Endothelial cell of umbilical vein (primary cell): ENCODE measurements around the gene CACNA1C. TPM values are rescaled to one million over a fixed set of nuclear protein-coding genes. Genes with fewer than 3 reads are reported as not detected.

Source experiments
- BruUV-seq: library from RNA; stranded (reverse); fragments of 400-500 nt; replicated peaks from 2 replicates; lab custom pipeline; 2021; lab: Mats Ljungman, UMichigan
- CTCF ChIA-PET: fragments of 300-600, 350-600 bp; sonication (Branson Sonifier 250); formaldehyde crosslinking; loops from one replicate; lab custom pipeline; 2021; ENCODE audit warnings: antibody characterized with exemption, inconsistent platforms; lab: Charles Lee
- POLR2A ChIA-PET: fragments of 300-600, 350-600 bp; sonication (Branson Sonifier 250); formaldehyde crosslinking; loops from one replicate; lab custom pipeline; 2021; ENCODE audit warnings: antibody characterized with exemption, inconsistent platforms; lab: Charles Lee
- DNase-seq: peaks from one replicate; pipeline ENCODE4 v3.0.0-alpha.2; 2011; ENCODE audit warnings: low read depth, low spot score
- FAIRE-seq: peaks from 2 replicates; lab custom pipeline; 2011; peaks lifted over from hg19 to GRCh38; lab: Jason Lieb, UNC
- H2AFZ ChIP-seq: 2 replicates; pipeline ENCODE4 v1.6.0; 2012; ENCODE audit warnings: low read depth, low read length, control low read depth, inconsistent platforms
- H3K27ac ChIP-seq: 2 replicates; pipeline ENCODE4 v1.5.1; 2011; ENCODE audit warnings: low read depth, mild to moderate bottlenecking, control low read depth, low read length, moderate library complexity; ENCODE audit not compliant: insufficient read depth
- H3K27me3 ChIP-seq, 2 experiments: 2 replicates each; pipeline versions ENCODE4 v1.6.0 to v1.6.1; 2011; ENCODE audit warnings: low read length in 2 of 2, mixed read lengths in 1 of 2; ENCODE audit not compliant: control insufficient read depth in 2 of 2, insufficient read depth in 2 of 2
- H3K36me3 ChIP-seq, 2 experiments: 2 replicates in 1 of 2; 3 replicates in 1 of 2; pipeline ENCODE4 v1.5.1; 2011; ENCODE audit warnings: low read length in 2 of 2, mild to moderate bottlenecking in 1 of 2, moderate library complexity in 1 of 2; ENCODE audit not compliant: control insufficient read depth in 2 of 2, insufficient read depth in 2 of 2; ENCODE audit errors: extremely low read depth in 1 of 2
- H3K4me1 ChIP-seq: 3 replicates; pipeline ENCODE4 v1.5.1; 2011; ENCODE audit warnings: mild to moderate bottlenecking, low read length; ENCODE audit not compliant: control insufficient read depth, insufficient read depth; ENCODE audit errors: extremely low read depth
- H3K4me2 ChIP-seq: 2 replicates; pipeline ENCODE4 v1.6.1; 2011; ENCODE audit warnings: low read length, control low read depth, mixed read lengths; ENCODE audit not compliant: insufficient read depth
- H3K4me3 ChIP-seq, 3 experiments: fragments of 200-600 bp in 1 of 3; sonication (generic), shearing (Covaris generic) in 1 of 3; replicated peaks in 1 of 3; 2 replicates each; pipeline ENCODE4 v1.5.1; 2011 to 2016; ENCODE audit warnings: control low read depth in 3 of 3, low read length in 3 of 3, mild to moderate bottlenecking in 2 of 3, inconsistent platforms in 1 of 3, low read depth in 1 of 3, moderate library complexity in 1 of 3; ENCODE audit not compliant: insufficient read depth in 1 of 3
- H3K79me2 ChIP-seq: 2 replicates; pipeline ENCODE4 v1.6.0; 2012; ENCODE audit warnings: low read length, inconsistent platforms; ENCODE audit not compliant: control insufficient read depth, insufficient read depth
- H3K9ac ChIP-seq: replicated peaks from 2 replicates; pipeline ENCODE3; 2011; ENCODE audit warnings: low read length, control low read depth; ENCODE audit not compliant: insufficient read depth; ENCODE audit errors: extremely low read depth
- H3K9me1 ChIP-seq: replicated peaks from 3 replicates; pipeline ENCODE4 v1.6.0; 2011; ENCODE audit warnings: mild to moderate bottlenecking, low read length; ENCODE audit not compliant: control insufficient read depth, insufficient read depth; ENCODE audit errors: extremely low read depth
- H3K9me3 ChIP-seq: replicated peaks from 2 replicates; pipeline ENCODE4 v1.5.1; 2012; ENCODE audit warnings: low read length, inconsistent platforms; ENCODE audit not compliant: control insufficient read depth, insufficient read depth
- H4K20me1 ChIP-seq: replicated peaks from 2 replicates; pipeline ENCODE3; 2011; ENCODE audit warnings: mild to moderate bottlenecking, low read length; ENCODE audit not compliant: control insufficient read depth, insufficient read depth; ENCODE audit errors: extremely low read depth
- CTCF ChIP-seq, 2 donors: IDR thresholded peaks; 1 replicate in 1 of 2; 2 replicates in 1 of 2; pipeline ENCODE4 v1.5.1; 2011; ENCODE audit warnings: low read length in 2 of 2, mild to moderate bottlenecking in 2 of 2, moderate library complexity in 2 of 2, control low read depth in 1 of 2, inconsistent platforms in 1 of 2, low read depth in 1 of 2; ENCODE audit not compliant: insufficient read depth in 1 of 2; ENCODE audit errors: extremely low read depth in 1 of 2
- EZH2 ChIP-seq: IDR thresholded peaks from 2 replicates; pipeline ENCODE4 v1.6.1; 2012; ENCODE audit warnings: borderline replicate concordance, low read depth, mild to moderate bottlenecking, moderate library complexity, low read length, inconsistent platforms; ENCODE audit not compliant: severe bottlenecking
- FOS ChIP-seq: IDR thresholded peaks from 2 replicates; pipeline ENCODE4 v1.6.1; 2011; ENCODE audit warnings: mild to moderate bottlenecking, low read length, moderate library complexity, borderline replicate concordance; ENCODE audit not compliant: insufficient read depth
- GATA2 ChIP-seq: IDR thresholded peaks from 2 replicates; pipeline ENCODE4 v1.7.0; 2011; ENCODE audit warnings: low read depth, mild to moderate bottlenecking, moderate library complexity, mixed read lengths, low read length; ENCODE audit not compliant: insufficient read length, insufficient read depth
- JUN ChIP-seq: IDR thresholded peaks from 2 replicates; pipeline ENCODE4 v1.6.1; 2011; ENCODE audit warnings: borderline replicate concordance, low read depth; ENCODE audit not compliant: insufficient read length, insufficient read depth
- MAX ChIP-seq: IDR thresholded peaks from 2 replicates; pipeline ENCODE4 v1.6.1; 2011; ENCODE audit not compliant: insufficient read depth, insufficient read length
- MYC ChIP-seq: IDR thresholded peaks from one replicate; pipeline ENCODE4 v1.6.1; 2011; ENCODE audit warnings: mild to moderate bottlenecking, low read depth, low read length
- POLR2A ChIP-seq: IDR thresholded peaks from 2 replicates; pipeline ENCODE4 v1.6.1; 2012; ENCODE audit warnings: low read depth, mild to moderate bottlenecking, control low read depth, low read length
- POLR2AphosphoS5 ChIP-seq: IDR thresholded peaks from 2 replicates; pipeline ENCODE4 v1.6.1; 2012; ENCODE audit warnings: low read depth, mild to moderate bottlenecking, control low read depth, low read length, moderate library complexity; ENCODE audit not compliant: insufficient read depth
- dilution Hi-C: fragments of 300-500 bp; cut with MboI; formaldehyde crosslinking; loops from one replicate; pipeline ENCODE4 v1.15.0; 2019; ENCODE audit warnings: low sequenced_read_pairs; ENCODE audit not compliant: extremely low pct_ligation_motif_present
- intact Hi-C: fragments of 100-400 bp; cut with micrococcal nuclease; formaldehyde crosslinking; loops from one replicate; pipeline ENCODE4 v1.10.0; 2022
- polyA plus RNA-seq, 4 experiments: library from polyadenylated mRNA; depleted of rRNA in 3 of 4; stranded (reverse) in 3 of 4; unstranded in 1 of 4; fragments of >200 nt; gene quantifications; 2 replicates each; pipeline versions ENCODE4 v1.2.1 to v1.2.3, GENCODE V29; 2011 to 2012; ENCODE audit warnings: missing spikeins in 1 of 4
- total RNA-seq: library from RNA; stranded (reverse); gene quantifications from 2 replicates; pipeline ENCODE4 v1.2.3, GENCODE V29; 2021

CACNA1C gene
- total and polyA plus RNA-seq, 2 donors (not counting 3 experiments of a cell fraction or from before 2014, with no cell fraction given), result not detected

GRCh38 chr12:2640281-2640680 lies 587.5 kb downstream of the CACNA1C start:
- peaks cover 17% of the 10 kb centered on the region for H3K4me1 ChIP-seq
- H3K4me2 ChIP-seq, result no peak overlapping the region
- no peaks in the 10 kb centered on the region for H3K9me1 ChIP-seq
- DNase-seq (no peak), FAIRE-seq (no peak)
- peak overlapping the region; percentile 88 for H3K27ac ChIP-seq
- intact Hi-C loops, result loop anchor here (1.0 to 10.0 kb wide), 5 partner anchors 42 to 301 kb away; no protein-coding TSS in a partner anchor
- no peaks in the 10 kb centered on the region for H3K9me3 ChIP-seq
- H3K9ac ChIP-seq, result no peak overlapping the region
- no TSS peak for BruUV-seq
- no peaks in the 10 kb centered on the region for H3K79me2 ChIP-seq
- POLR2A ChIA-PET, result no interaction called here
- H3K4me3 ChIP-seq, result no peak overlapping the region
- H4K20me1 ChIP-seq, result no peaks in the 10 kb centered on the region
- peak overlapping the region; percentile 66 for H2AFZ ChIP-seq
- H3K27me3 ChIP-seq, result peaks cover under 1 to 6% of the 10 kb centered on the region in 2 experiments
- H3K36me3 ChIP-seq, result no peaks in the 10 kb centered on the region
- dilution Hi-C loops, result no loop called here
- TF ChIP-seq MYC (no peak), GATA2 (no peak), CTCF (IDR thresholded peaks at IDR 0.05; ENCODE audit: extremely low read depth in 1 of 2, insufficient read depth in 1 of 2, low read depth in 1 of 2, low read length in 2 of 2) (peak; percentile 9 to 21)
- CTCF ChIA-PET, result interaction anchor here (1.3 to 2.3 kb wide), 8 partner anchors 9 to 144 kb away, joined by 3 to 14 read pairs (median 10); no protein-coding TSS in a partner anchor

DNA sequence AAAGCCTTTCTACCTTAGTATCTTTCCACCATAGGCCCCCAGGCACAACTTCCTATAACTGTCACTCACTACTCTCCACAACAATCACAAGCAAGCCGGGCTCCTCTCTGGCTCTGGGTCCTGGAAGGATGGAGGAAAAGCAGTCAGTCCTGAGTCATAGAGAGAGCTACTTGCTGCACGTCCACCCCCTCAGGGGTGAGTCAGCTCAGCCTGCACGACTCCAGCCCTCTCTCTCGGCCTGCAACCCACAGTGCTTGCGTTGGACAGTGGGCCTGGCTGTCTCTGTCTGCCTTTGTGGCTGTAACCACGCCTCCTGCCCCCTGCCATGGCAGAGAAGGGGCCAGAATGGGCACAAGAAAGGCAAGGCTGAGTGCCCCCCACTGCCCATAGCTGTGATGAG lies 587.9 kb downstream of the CACNA1C start:
- BruUV-seq, result no TSS peak

More for the DNA sequence above, 587.9 kb downstream of the CACNA1C start:
- dilution Hi-C loops (no loop called here), intact Hi-C loops (loop anchor here (1.0 to 10.0 kb wide), 5 partner anchors 42 to 302 kb away; no protein-coding TSS in a partner anchor)
- Histone ChIP-seq H4K20me1 (no peaks in the 10 kb centered on the region), H3K9me3 (no peaks in the 10 kb centered on the region), H2AFZ (peak overlapping the region; percentile 66), H3K27me3 (peaks cover 2 to 6% of the 10 kb centered on the region in 2 experiments), H3K4me3 (no peak overlapping the region), H3K9ac (peak overlapping the region; percentile 56), H3K36me3 (no peaks in the 10 kb centered on the region), H3K4me1 (peaks cover 17% of the 10 kb centered on the region), H3K79me2 (no peaks in the 10 kb centered on the region), H3K9me1 (no peaks in the 10 kb centered on the region), H3K4me2 (peak overlapping the region; percentile 29), H3K27ac (peak overlapping the region; percentile 88)
- ChIA-PET CTCF (interaction anchor here (0.8 to 2.3 kb wide), 14 partner anchors 9 to 660 kb away, joined by 3 to 14 read pairs (median 5); no protein-coding TSS in a partner anchor), POLR2A (no interaction called here)
- peak; percentile 93 for DNase-seq
- peak; percentile 99 for TF ChIP-seq FOS
- TF ChIP-seq GATA2, result no peak
- TF ChIP-seq CTCF (IDR thresholded peaks at IDR 0.05; ENCODE audit: extremely low read depth in 1 of 2, insufficient read depth in 1 of 2, low read depth in 1 of 2, low read length in 2 of 2), result no peak
- no peak for TF ChIP-seq MAX
- peak; percentile 91 for TF ChIP-seq JUN
- no peak for TF ChIP-seq POLR2AphosphoS5
- TF ChIP-seq MYC, result no peak
- no peak for TF ChIP-seq POLR2A
- no peak for TF ChIP-seq EZH2
- peak; percentile 100 for FAIRE-seq
